H1 (cell line): ENCODE results near the gene CNTNAP1. TPM values are rescaled to one million over a fixed set of nuclear protein-coding genes. Genes with fewer than 3 reads are reported as not detected.
A peak's percentile ranks its signal among the peaks of the same experiment; 100 is the strongest.

ENCODE experiments used
- CTCF ChIA-PET: fragments of 300-600 bp; sonication (Branson Sonifier 250); formaldehyde crosslinking; loops from one replicate; lab custom pipeline; 2021; ENCODE audit not compliant: partially characterized antibody; lab: Charles Lee
- POLR2A ChIA-PET: fragments of 300-600 bp; sonication (Branson Sonifier 250); formaldehyde crosslinking; loops from one replicate; lab custom pipeline; 2021; ENCODE audit warnings: inconsistent platforms; ENCODE audit not compliant: partially characterized antibody; lab: Charles Lee
- DNase-seq, 2 experiments: peaks; one replicate each; pipeline versions ENCODE4 v3.0.0 to v3.0.0-alpha.2; 2010 to 2022; ENCODE audit warnings: low spot score in 2 of 2, low read depth in 1 of 2, mixed read lengths in 1 of 2
- FAIRE-seq: peaks from 2 replicates; lab custom pipeline; 2011; peaks lifted over from hg19 to GRCh38; lab: Jason Lieb, UNC
- H2AFZ ChIP-seq: 2 replicates; pipeline ENCODE4 v1.8.1; 2012; ENCODE audit warnings: low read length, inconsistent platforms
- H2AK5ac ChIP-seq: 2 replicates; pipeline ENCODE4 v1.6.1; 2013; ENCODE audit warnings: low read depth, low read length
- H2BK120ac ChIP-seq: replicated peaks from 2 replicates; pipeline ENCODE3; 2013; ENCODE audit warnings: low read depth, low read length, inconsistent platforms
- H2BK12ac ChIP-seq: 2 replicates; pipeline ENCODE4 v1.6.1; 2013; ENCODE audit warnings: low read depth, low read length
- H2BK15ac ChIP-seq: 2 replicates; pipeline ENCODE4 v1.6.1; 2013; ENCODE audit warnings: low read length
- H2BK20ac ChIP-seq: 2 replicates; pipeline ENCODE4 v1.6.1; 2013; ENCODE audit warnings: low read length
- H2BK5ac ChIP-seq: 2 replicates; pipeline ENCODE4 v1.6.1; 2013; ENCODE audit warnings: low read depth, low read length
- H3K14ac ChIP-seq: 2 replicates; pipeline ENCODE4 v1.6.1; 2013; ENCODE audit warnings: inconsistent platforms; ENCODE audit not compliant: insufficient read length
- H3K18ac ChIP-seq: 2 replicates; pipeline ENCODE4 v1.6.1; 2013; ENCODE audit warnings: low read length; ENCODE audit errors: extremely low read depth
- H3K23ac ChIP-seq: 2 replicates; pipeline ENCODE4 v1.6.1; 2013; ENCODE audit warnings: inconsistent platforms; ENCODE audit not compliant: insufficient read length
- H3K23me2 ChIP-seq: 2 replicates; pipeline ENCODE4 v1.6.1; 2013; ENCODE audit warnings: low read depth, low read length
- H3K27ac ChIP-seq: 2 replicates; pipeline ENCODE4 v1.6.1; 2011; ENCODE audit warnings: low read depth, low read length, inconsistent platforms
- H3K27me3 ChIP-seq, 4 experiments: replicated peaks in 1 of 4; 1 replicate in 1 of 4; 2 replicates in 3 of 4; pipeline versions ENCODE4 v1.6.1 to v1.8.1; 2011 to 2013; ENCODE audit warnings: low read length in 3 of 4, mild to moderate bottlenecking in 3 of 4, inconsistent platforms in 2 of 4, mixed read lengths in 2 of 4, moderate library complexity in 1 of 4; ENCODE audit not compliant: control insufficient read depth in 3 of 4, insufficient read depth in 3 of 4; ENCODE audit errors: extremely low read depth in 1 of 4
- H3K36me3 ChIP-seq, 4 experiments: 2 replicates each; pipeline versions ENCODE4 v1.6.1 to v1.8.1; 2011 to 2013; ENCODE audit warnings: mild to moderate bottlenecking in 4 of 4, low read length in 3 of 4, moderate library complexity in 2 of 4, control low read depth in 1 of 4, inconsistent platforms in 1 of 4; ENCODE audit not compliant: insufficient read depth in 4 of 4, control insufficient read depth in 2 of 4
- H3K4ac ChIP-seq: replicated peaks from 2 replicates; pipeline ENCODE3; 2013; ENCODE audit warnings: low read length, low read depth, mixed read lengths, inconsistent platforms; ENCODE audit not compliant: insufficient read length
- H3K4me1 ChIP-seq, 4 experiments: replicated peaks in 1 of 4; 1 replicate in 1 of 4; 2 replicates in 3 of 4; pipeline versions ENCODE4 v1.6.1 to v1.8.1; 2011 to 2013; ENCODE audit warnings: low read length in 3 of 4, inconsistent platforms in 2 of 4, mixed read lengths in 1 of 4; ENCODE audit not compliant: insufficient read depth in 4 of 4, control insufficient read depth in 3 of 4
- H3K4me2 ChIP-seq, 2 experiments: 2 replicates each; pipeline versions ENCODE4 v1.6.1 to v1.8.1; 2011 to 2013; ENCODE audit warnings: low read depth in 2 of 2, low read length in 2 of 2, control low read depth in 1 of 2, inconsistent platforms in 1 of 2, mild to moderate bottlenecking in 1 of 2; ENCODE audit not compliant: insufficient read depth in 1 of 2
- H3K4me3 ChIP-seq, 4 experiments: fragments of 200-600, 300-600 bp in 1 of 4; sonication (generic), shearing (Covaris generic), sonication (Bioruptor Twin) in 1 of 4; 2 replicates each; pipeline versions ENCODE4 v1.5.1 to v1.8.1; 2011 to 2016; ENCODE audit warnings: low read length in 4 of 4, low read depth in 3 of 4, control low read depth in 2 of 4, inconsistent platforms in 2 of 4, mild to moderate bottlenecking in 2 of 4, mixed read lengths in 1 of 4, moderate library complexity in 1 of 4; ENCODE audit not compliant: insufficient read depth in 2 of 4; ENCODE audit errors: extremely low read depth in 1 of 4
- H3K56ac ChIP-seq: replicated peaks from 2 replicates; pipeline ENCODE3; 2013; ENCODE audit warnings: low read depth, mild to moderate bottlenecking, mixed read lengths, low read length, inconsistent platforms; ENCODE audit not compliant: insufficient read length
- H3K79me1 ChIP-seq: 2 replicates; pipeline ENCODE4 v1.6.1; 2013; ENCODE audit warnings: low read depth, low read length, control low read depth
- H3K79me2 ChIP-seq, 2 experiments: 2 replicates each; pipeline versions ENCODE4 v1.6.1 to v1.8.1; 2012 to 2013; ENCODE audit warnings: low read length in 2 of 2, mild to moderate bottlenecking in 2 of 2, inconsistent platforms in 1 of 2; ENCODE audit not compliant: insufficient read depth in 2 of 2, control insufficient read depth in 1 of 2
- H3K9ac ChIP-seq, 4 experiments: replicated peaks in 1 of 4; 1 replicate in 1 of 4; 2 replicates in 3 of 4; pipeline versions ENCODE4 v1.6.1 to v1.8.1; 2011 to 2013; ENCODE audit warnings: low read depth in 3 of 4, low read length in 3 of 4, control low read depth in 2 of 4, mild to moderate bottlenecking in 2 of 4, moderate library complexity in 2 of 4, inconsistent platforms in 1 of 4; ENCODE audit errors: extremely low read depth in 1 of 4
- H3K9me3 ChIP-seq, 2 experiments: 2 replicates each; pipeline versions ENCODE4 v1.6.1 to v1.8.1; 2012 to 2013; ENCODE audit warnings: mild to moderate bottlenecking in 2 of 2, moderate library complexity in 2 of 2, control low read depth in 1 of 2, inconsistent platforms in 1 of 2, low read depth in 1 of 2, low read length in 1 of 2, mixed read lengths in 1 of 2; ENCODE audit not compliant: insufficient read depth in 2 of 2
- H4K20me1 ChIP-seq, 2 experiments: replicated peaks in 1 of 2; 2 replicates each; pipeline versions ENCODE3 to v1.8.1; 2011 to 2013; ENCODE audit warnings: inconsistent platforms in 2 of 2, low read length in 2 of 2, mild to moderate bottlenecking in 1 of 2; ENCODE audit not compliant: insufficient read depth in 2 of 2, control insufficient read depth in 1 of 2
- H4K5ac ChIP-seq: 2 replicates; pipeline ENCODE4 v1.6.1; 2013; ENCODE audit warnings: low read length, low read depth, mixed read lengths, inconsistent platforms; ENCODE audit not compliant: insufficient read length
- H4K8ac ChIP-seq: 2 replicates; pipeline ENCODE4 v1.8.0; 2013; ENCODE audit warnings: mild to moderate bottlenecking, moderate library complexity, low read length, inconsistent platforms; ENCODE audit not compliant: insufficient read depth; ENCODE audit errors: extremely low read depth
- H4K91ac ChIP-seq: replicated peaks from 2 replicates; pipeline ENCODE3; 2013; ENCODE audit warnings: low read length, mixed read lengths, inconsistent platforms; ENCODE audit not compliant: insufficient read length
- WGBS, 2 experiments: shearing (Covaris generic) in 1 of 2; methylation state at CpG; one replicate each; pipeline versions ENCODE4 v1.1.6 to v1.1.7; 2013 to 2015; ENCODE audit warnings: low lambda C conversion rate in 2 of 2, mixed read lengths in 2 of 2, inconsistent platforms in 1 of 2, low coverage in 1 of 2, missing lambda C conversion rate in 1 of 2; ENCODE audit not compliant: insufficient replicate concordance in 2 of 2, insufficient coverage in 1 of 2, insufficient read length in 1 of 2; ENCODE audit errors: extremely low coverage in 1 of 2, missing lambda C conversion rate in 1 of 2; 5-methylcytosine and 5-hydroxymethylcytosine counted together
- polyA plus RNA-seq, 7 experiments: library from polyadenylated mRNA; depleted of rRNA in 3 of 7; stranded (reverse) in 5 of 7; unstranded in 2 of 7; fragments of >200 nt in 5 of 7; fragments of 200-250 nt in 2 of 7; gene quantifications; 1 replicate in 5 of 7; 2 replicates in 1 of 7; 4 replicates in 1 of 7; pipeline versions ENCODE4 v1.2.1 to v1.2.3, GENCODE V29; 2011 to 2013; ENCODE audit warnings: missing spikeins in 2 of 7, mixed read lengths in 2 of 7
- total RNA-seq: library from RNA; stranded (reverse); fragmentation: NEBNext Ultra II Directional; extraction: Animal tissue kit (Norgen Biotek cat#: 25700); gene quantifications from 2 replicates; pipeline ENCODE4 v1.2.1, GENCODE V29; 2021

CNTNAP1 gene
- total and polyA plus RNA-seq, 2 of the 8 experiments (the other 6 are each of a cell fraction or from before 2014, with no cell fraction given), result 4.7 to 10.0 TPM

GRCh38 chr17:42744283-42744805, 62.0 kb downstream of the CNTNAP1 start:
- no peaks in the 10 kb centered on the region for H4K20me1 ChIP-seq
- H3K27ac ChIP-seq, result peak overlapping the region; percentile 85
- H3K9ac ChIP-seq, result peak overlapping the region; percentile 46 to 83 (median 73)
- H2BK15ac ChIP-seq, result no peak overlapping the region
- H3K36me3 ChIP-seq, result no peaks in the 10 kb centered on the region
- no peak overlapping the region for H2BK120ac ChIP-seq
- CTCF ChIA-PET, result interaction anchor here (0.8 to 1.2 kb wide), 2 partner anchors 14 to 18 kb away, joined by 3 read pairs; no protein-coding TSS in a partner anchor
- 0 out of 2 replicates have a peak overlapping the region, but pooled peaks have one; percentile 28 for H2AFZ ChIP-seq
- no peak overlapping the region for H3K14ac ChIP-seq
- peak overlapping the region; percentile 95 for H4K5ac ChIP-seq
- H3K4ac ChIP-seq, result peak overlapping the region; percentile 65
- POLR2A ChIA-PET, result interaction anchor here (1.2 to 1.7 kb wide), 4 partner anchors 11 to 184 kb away, joined by 3 read pairs; no protein-coding TSS in a partner anchor
- H3K18ac ChIP-seq, result peak overlapping the region; percentile 95
- H4K8ac ChIP-seq, result no peak overlapping the region
- peak overlapping the region; percentile 79 for H2BK5ac ChIP-seq
- H3K4me2 ChIP-seq, result peak overlapping the region; percentile 79 to 80
- no peak overlapping the region for H3K23ac ChIP-seq
- no peak overlapping the region for H2AK5ac ChIP-seq
- peaks cover 2% of the 10 kb centered on the region; the same call in 1 of the 2 replicates for H3K23me2 ChIP-seq
- peaks cover 0 to 12% of the 10 kb centered on the region in 2 experiments; a peak in 3 of 4 replicates for H3K79me2 ChIP-seq
- peak in 1 of 2 experiments; percentile 19 for DNase-seq
- H4K91ac ChIP-seq, result peak overlapping the region; percentile 93
- H3K56ac ChIP-seq, result peak overlapping the region; percentile 33
- H2BK12ac ChIP-seq, result no peak overlapping the region
- peaks cover 9 to 14% (median 13%) of the 10 kb centered on the region in 4 experiments for H3K27me3 ChIP-seq
- peaks cover 0 to 3% of the 10 kb centered on the region in 2 experiments; a peak in 1 of 4 replicates for H3K9me3 ChIP-seq
- no peak for FAIRE-seq
- H3K4me1 ChIP-seq, result peaks cover 0 to 7% (median 6%) of the 10 kb centered on the region in 4 experiments; a peak in 5 of 7 replicates
- H3K79me1 ChIP-seq, result no peaks in the 10 kb centered on the region; the same call in 1 of the 2 replicates
- peak overlapping the region; percentile 39 to 72 (median 64) for H3K4me3 ChIP-seq
- 6% methylated on average over 15 of the region's 32 CpGs; no CpG with 5 or more reads in 1 of the 2 experiments for WGBS, 2 experiments
- no peak overlapping the region; the same call in 1 of the 2 replicates for H2BK20ac ChIP-seq
